Measurements from ENCODE around the gene TVP23A.

TVP23A gene

GRCh38 chr16:10745841-10746240, 72.8 kb downstream of the TVP23A start (continued):
- TF ChIP-seq, protein P1, sequence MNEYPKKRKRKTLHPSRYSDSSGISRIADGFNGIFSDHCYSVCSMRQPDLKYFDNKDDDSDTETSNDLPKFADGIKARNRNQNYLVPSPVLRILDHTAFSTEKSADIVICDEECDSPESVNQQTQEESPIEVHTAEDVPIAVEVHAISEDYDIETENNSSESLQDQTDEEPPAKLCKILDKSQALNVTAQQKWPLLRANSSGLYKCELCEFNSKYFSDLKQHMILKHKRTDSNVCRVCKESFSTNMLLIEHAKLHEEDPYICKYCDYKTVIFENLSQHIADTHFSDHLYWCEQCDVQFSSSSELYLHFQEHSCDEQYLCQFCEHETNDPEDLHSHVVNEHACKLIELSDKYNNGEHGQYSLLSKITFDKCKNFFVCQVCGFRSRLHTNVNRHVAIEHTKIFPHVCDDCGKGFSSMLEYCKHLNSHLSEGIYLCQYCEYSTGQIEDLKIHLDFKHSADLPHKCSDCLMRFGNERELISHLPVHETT (tag by site-specific recombination; IDR thresholded peaks at IDR 0.05) = no peak
- TF ChIP-seq ZNF664 (tag by site-specific recombination; IDR thresholded peaks at IDR 0.05) (no peak), ZNF654 (tag by site-specific recombination; IDR thresholded peaks at IDR 0.05; ENCODE audit: low read depth) (no peak), KLF7 (tag by site-specific recombination; IDR thresholded peaks at IDR 0.05; ENCODE audit: borderline replicate concordance) (no peak), ZBTB26 (tag by site-specific recombination; optimal IDR thresholded peaks at IDR 0.05) (no peak), REPIN1 (tag by site-specific recombination; IDR thresholded peaks at IDR 0.05; ENCODE audit: low read depth) (no peak), ZNF600 (tag by site-specific recombination; IDR thresholded peaks at IDR 0.05) (no peak), ZNF645 (tag by site-specific recombination; IDR thresholded peaks at IDR 0.05) (no peak)

DNA sequence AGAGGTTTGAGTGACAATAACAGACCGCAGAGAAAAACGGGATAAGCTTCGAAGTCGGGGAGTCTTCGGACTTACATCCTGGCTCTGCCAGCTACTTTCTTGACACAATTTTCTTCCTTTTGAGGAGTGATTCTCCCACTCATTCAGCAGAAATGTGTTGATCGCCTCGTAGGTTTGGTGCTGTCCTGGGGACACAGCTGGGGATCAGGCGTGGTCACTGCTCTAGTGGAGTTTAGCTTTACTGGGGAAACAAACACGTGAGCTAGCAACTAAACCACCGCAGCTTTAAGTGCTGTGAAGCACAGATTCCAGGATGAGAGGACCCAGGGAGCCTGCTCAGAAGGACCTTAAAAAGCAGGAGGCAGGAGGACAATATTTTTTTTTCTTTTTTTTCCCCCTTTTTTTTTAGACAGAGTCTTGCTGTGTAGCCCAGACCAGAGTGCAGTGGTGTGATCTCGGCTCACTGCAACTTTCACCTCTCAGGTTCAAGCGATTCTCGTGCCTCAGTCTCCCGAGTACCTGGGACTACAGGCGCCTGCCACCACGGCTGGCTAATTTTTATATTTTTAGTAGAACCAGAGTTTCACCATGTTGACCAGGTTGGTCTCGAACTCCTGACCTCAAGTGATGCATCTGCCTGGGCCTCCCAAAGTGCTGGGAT, 74.1 kb downstream of the TVP23A start:
- Histone ChIP-seq H3K36me3 (ENCODE audit: control insufficient read depth in 2 of 2, insufficient read depth in 1 of 2, low read length in 2 of 2) (peaks cover 6 to 34% of the 10 kb centered on the region in 2 experiments; a peak in 2 of 3 replicates), H3K4me3 (ENCODE audit: low read depth, low read length) (peak overlapping the region; percentile 23), H3K27ac (ENCODE audit: extremely low read depth, low read depth, low read length) (peak overlapping the region; percentile 43; the same call in 1 of the 2 replicates), H3K4me1 (ENCODE audit: control insufficient read depth, insufficient read depth, low read length) (no peaks in the 10 kb centered on the region; the same call in 1 of the 2 replicates), H3K9me3 (ENCODE audit: control insufficient read depth, insufficient read depth, low read depth, low read length) (no peaks in the 10 kb centered on the region)
- TF ChIP-seq ZNF335 (tag by site-specific recombination; conservative IDR thresholded peaks at IDR 0.05) (peak; percentile 68; the same call in 1 of the 2 replicates), ZNF248 (tag by site-specific recombination; IDR thresholded peaks at IDR 0.05) (no peak), PRDM10 (tag by site-specific recombination; IDR thresholded peaks at IDR 0.05) (peak; percentile 77), ZBTB17 (tag by site-specific recombination; IDR thresholded peaks at IDR 0.05) (0 out of 2 replicates have a peak, but pooled peaks have one; percentile 6), GLIS1 (tag by site-specific recombination; IDR thresholded peaks at IDR 0.05) (peak; percentile 75), ZIC2 (tag by site-specific recombination; IDR thresholded peaks at IDR 0.05) (0 out of 2 replicates have a peak, but pooled peaks have one; percentile 9)
- ChIA-PET POLR2A (interaction anchor here (0.7 to 1.5 kb wide), 8 partner anchors 8 to 1640 kb away, joined by 3 to 13 read pairs (median 4); partner anchors contain the start of genes DEXI and EMP2), CTCF (interaction anchor here (0.6 to 0.8 kb wide), 4 partner anchors 219 to 759 kb away, joined by 3 to 7 read pairs (median 4); no protein-coding TSS in a partner anchor)

All from HEK293 (cell line).